HG03045 (cell line): Measurements from ENCODE around the gene BDKRB2.
"Not testable (repeated sequence)": the region's sequence is repeated elsewhere in the genome, so short reads cannot be mapped to it uniquely, and the experiment has no call there.

Experiments used
- ATAC-seq: cut with Tn5 transposase; IDR thresholded peaks from one replicate; pipeline ENCODE4 v1.9.1; 2021; ENCODE audit warnings: mild to moderate bottlenecking, moderate library complexity; ENCODE audit not compliant: unreplicated experiment

BDKRB2 gene

GRCh38 chr14:96221109-96221650 is 16.5 kb downstream of the BDKRB2 start:
- ATAC-seq = no peak

- ATAC-seq = no peak
Measured at GRCh38 chr14:96221841-96222240, 17.2 kb downstream of the BDKRB2 start.

- no peak for ATAC-seq
Measured at GRCh38 chr14:96224480-96225096, 19.9 kb downstream of the BDKRB2 start.

- ATAC-seq = no peak
Measured at GRCh38 chr14:96225213-96225612, 20.6 kb downstream of the BDKRB2 start.

- no peak for ATAC-seq
Measured at GRCh38 chr14:96225745-96226151, 21.1 kb downstream of the BDKRB2 start.

- ATAC-seq = no peak
Measured at GRCh38 chr14:96227428-96227827, 22.8 kb downstream of the BDKRB2 start.

GRCh38 chr14:96229315-96229714 is 24.7 kb downstream of the BDKRB2 start:
- no peak for ATAC-seq

GRCh38 chr14:96231056-96231455 is 26.4 kb downstream of the BDKRB2 start:
- no peak for ATAC-seq

GRCh38 chr14:96231526-96232130 is 27.0 kb downstream of the BDKRB2 start:
- ATAC-seq = no peak

- no peak for ATAC-seq
Measured at GRCh38 chr14:96232506-96232905, 27.9 kb downstream of the BDKRB2 start.

- no peak for ATAC-seq
Measured at GRCh38 chr14:96233661-96234060, 29.0 kb downstream of the BDKRB2 start.

- no peak for ATAC-seq
Measured at GRCh38 chr14:96235426-96235825, 30.8 kb downstream of the BDKRB2 start.

GRCh38 chr14:96237641-96238040 is 33.0 kb downstream of the BDKRB2 start:
- no peak for ATAC-seq

GRCh38 chr14:96238676-96239265 is 34.1 kb downstream of the BDKRB2 start:
- ATAC-seq = no peak

GRCh38 chr14:96239711-96240141 is 35.1 kb downstream of the BDKRB2 start:
- no peak for ATAC-seq

- ATAC-seq = no peak
Measured at GRCh38 chr14:96240641-96241040, 36.0 kb downstream of the BDKRB2 start.

- no peak for ATAC-seq
Measured at GRCh38 chr14:96242126-96242525, 37.5 kb downstream of the BDKRB2 start.

- no peak for ATAC-seq
Measured at GRCh38 chr14:96243785-96244184, 39.1 kb downstream of the BDKRB2 start.

GRCh38 chr14:96245074-96245473 is 40.4 kb downstream of the BDKRB2 start:
- not testable (repeated sequence) for ATAC-seq

- ATAC-seq = no peak
Measured at GRCh38 chr14:96245710-96246538, 41.3 kb downstream of the BDKRB2 start.

- no peak for ATAC-seq
Measured at GRCh38 chr14:96246539-96246847, 41.9 kb downstream of the BDKRB2 start.
